HAP-1 (cell line): ENCODE results near the gene WDR77.

Experiments used
- DNase-seq, 2 experiments: peaks; one replicate each; pipeline ENCODE4 v3.0.0-alpha.2; 2016 to 2020; ENCODE audit warnings: low spot score in 2 of 2
- H3K27me3 ChIP-seq: fragments of 250-450 bp; sonication (Bioruptor Pico); 2 replicates; pipeline ENCODE4 v1.5.1; 2020; ENCODE audit warnings: low read depth, mild to moderate bottlenecking, moderate library complexity
- H3K36me3 ChIP-seq: fragments of 250-450 bp; sonication (Bioruptor Pico); replicated peaks from 2 replicates; pipeline ENCODE4 v1.5.1; 2020; ENCODE audit warnings: mild to moderate bottlenecking
- H3K4me1 ChIP-seq: fragments of 250-450 bp; sonication (Bioruptor Pico); 2 replicates; pipeline ENCODE4 v1.5.1; 2020; ENCODE audit warnings: mild to moderate bottlenecking
- H3K4me3 ChIP-seq: fragments of 250-450 bp; sonication (Bioruptor Pico); 2 replicates; pipeline ENCODE4 v1.5.1; 2020; ENCODE audit warnings: mild to moderate bottlenecking, moderate library complexity
- H3K9me3 ChIP-seq: fragments of 250-450 bp; sonication (Bioruptor Pico); 2 replicates; pipeline ENCODE4 v1.5.1; 2020; ENCODE audit warnings: mild to moderate bottlenecking, moderate library complexity
- in situ Hi-C: fragments of 300-500 bp; cut with MboI; formaldehyde crosslinking; loops from 3 replicates; pipeline ENCODE4 v1.14.3; 2020; ENCODE audit warnings: low sequenced_read_pairs, inconsistent platforms, mixed read lengths

The WDR77 gene

DNA sequence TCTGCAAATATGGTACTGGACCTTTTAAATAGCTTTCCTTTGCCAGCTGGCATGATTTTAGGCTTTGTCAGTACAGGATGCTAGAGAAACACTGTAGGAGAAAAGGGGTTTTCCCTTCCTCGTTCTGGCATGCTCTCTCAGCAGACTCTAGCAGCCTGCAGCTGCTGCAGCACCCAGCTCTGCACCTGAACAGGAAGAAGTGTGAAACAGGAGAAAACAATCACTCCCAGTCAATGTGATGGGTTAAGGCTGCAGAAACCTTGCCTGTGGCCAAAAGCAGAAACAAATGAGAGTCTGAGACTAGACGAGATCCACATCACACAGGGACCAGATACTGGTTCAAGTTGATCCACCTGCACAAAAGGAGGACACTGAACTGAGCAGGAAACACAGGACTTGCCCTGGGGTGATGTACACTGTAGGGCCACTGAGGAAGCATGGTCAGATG, 42.7 kb downstream of the WDR77 start:
- no peak for DNase-seq
- Histone ChIP-seq H3K4me3 (no peak overlapping the region), H3K36me3 (no peaks in the 10 kb centered on the region), H3K4me1 (peaks cover 8% of the 10 kb centered on the region), H3K27me3 (peaks cover 28% of the 10 kb centered on the region), H3K9me3 (no peaks in the 10 kb centered on the region)
- in situ Hi-C loops, result no loop called here

DNA sequence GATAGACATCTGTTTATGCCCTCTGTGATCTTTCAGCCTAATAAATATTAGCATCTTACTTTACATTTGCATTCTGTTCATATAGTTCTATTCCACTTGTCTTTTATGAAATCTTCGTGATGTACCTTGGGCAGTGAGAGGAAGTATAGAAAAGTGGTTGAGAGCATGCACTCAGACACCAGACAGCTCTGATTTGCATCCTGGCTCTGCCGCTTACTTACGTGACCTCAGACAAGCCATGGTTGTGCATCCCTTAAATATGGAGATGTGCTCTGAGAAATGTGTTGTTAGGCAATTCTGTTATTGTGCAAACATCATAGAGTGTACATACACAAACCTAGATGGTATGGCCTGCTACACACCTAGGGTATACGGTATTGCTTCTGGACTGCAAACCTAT, 44.5 kb downstream of the WDR77 start:
- DNase-seq, result no peak
- peaks cover 8% of the 10 kb centered on the region for H3K4me1 ChIP-seq
- no peaks in the 10 kb centered on the region for H3K9me3 ChIP-seq
- in situ Hi-C loops, result loop anchor here (5.0 kb wide), 1 partner anchor 182 kb away; no protein-coding TSS in a partner anchor
- H3K27me3 ChIP-seq, result peaks cover 28% of the 10 kb centered on the region
- H3K36me3 ChIP-seq, result no peaks in the 10 kb centered on the region
- no peak overlapping the region for H3K4me3 ChIP-seq

DNA sequence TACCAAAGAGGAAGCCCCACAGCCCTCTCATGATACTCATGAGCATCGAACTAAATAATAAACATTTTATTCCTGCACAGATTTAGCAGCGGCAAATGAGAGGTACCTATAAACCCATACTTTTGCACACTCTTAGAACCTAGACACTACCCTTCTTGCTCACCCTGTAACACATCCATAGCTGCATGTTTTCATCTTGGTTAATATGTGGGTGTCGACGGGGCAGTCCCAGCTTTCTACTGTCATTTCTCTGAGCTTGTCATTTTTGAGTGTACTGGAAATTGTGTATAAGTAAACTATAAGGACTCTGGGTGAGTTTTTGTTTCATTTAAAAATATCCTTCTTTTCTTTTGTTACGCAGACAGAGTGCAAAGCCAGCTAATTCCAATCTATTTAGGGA, 47.0 kb downstream of the WDR77 start:
- Histone ChIP-seq H3K36me3 (no peaks in the 10 kb centered on the region), H3K27me3 (peaks cover 20% of the 10 kb centered on the region), H3K9me3 (no peaks in the 10 kb centered on the region; the same call in 1 of the 2 replicates), H3K4me1 (peaks cover 8% of the 10 kb centered on the region), H3K4me3 (no peak overlapping the region)
- peak in 1 of 2 experiments; percentile 65 for DNase-seq
- in situ Hi-C loops, result loop anchor here (5.0 kb wide), 1 partner anchor 180 kb away; no protein-coding TSS in a partner anchor

DNA sequence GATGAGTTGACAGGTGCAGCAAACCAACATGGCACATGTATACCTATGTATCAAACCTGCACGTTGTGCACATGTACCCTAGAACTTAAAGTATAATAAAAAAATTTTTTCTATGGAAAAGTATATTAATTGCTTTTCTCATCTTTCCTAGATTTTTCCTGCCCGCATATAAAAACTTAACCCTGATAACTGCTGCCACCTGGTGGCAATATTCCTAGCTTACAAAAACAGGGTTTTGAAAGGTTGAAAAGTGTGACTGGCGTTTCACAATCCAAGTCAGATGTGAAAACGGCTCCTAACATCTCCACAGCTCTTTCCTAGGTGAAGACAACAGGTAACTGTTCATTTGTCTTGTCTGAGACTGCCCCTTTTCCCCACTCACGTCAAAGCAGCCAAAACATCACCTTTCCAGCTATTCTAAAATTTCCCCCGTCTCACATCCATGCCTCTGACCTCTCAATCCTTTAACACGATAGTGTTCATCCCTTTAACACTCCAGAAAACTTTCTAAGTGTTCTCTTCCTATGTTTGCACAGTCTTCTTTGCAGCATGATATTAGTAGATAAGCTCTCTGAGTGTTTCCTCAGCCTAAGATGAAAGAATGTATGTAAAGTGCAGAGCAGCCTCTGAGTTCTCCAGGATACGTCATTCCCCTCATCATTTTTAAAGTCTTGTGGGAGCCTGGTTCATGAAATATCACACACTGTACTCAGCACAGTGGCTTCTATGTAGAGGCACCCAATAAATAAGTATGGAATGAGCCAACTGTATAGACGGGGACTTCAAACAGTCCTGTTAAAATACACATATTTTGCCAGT, 49.1 kb downstream of the WDR77 start:
- no peaks in the 10 kb centered on the region for H3K36me3 ChIP-seq
- peaks cover 8% of the 10 kb centered on the region for H3K4me1 ChIP-seq
- 0 out of 2 replicates have a peak, but pooled peaks cover 3% of the 10 kb centered on the region for H3K27me3 ChIP-seq
- no peak overlapping the region for H3K4me3 ChIP-seq
- H3K9me3 ChIP-seq, result no peaks in the 10 kb centered on the region; the same call in 1 of the 2 replicates
- in situ Hi-C loops, result loop anchor here (5.0 to 10.0 kb wide), 2 partner anchors 55 to 178 kb away; no protein-coding TSS in a partner anchor
- peak; percentile 59 to 77 for DNase-seq

DNA sequence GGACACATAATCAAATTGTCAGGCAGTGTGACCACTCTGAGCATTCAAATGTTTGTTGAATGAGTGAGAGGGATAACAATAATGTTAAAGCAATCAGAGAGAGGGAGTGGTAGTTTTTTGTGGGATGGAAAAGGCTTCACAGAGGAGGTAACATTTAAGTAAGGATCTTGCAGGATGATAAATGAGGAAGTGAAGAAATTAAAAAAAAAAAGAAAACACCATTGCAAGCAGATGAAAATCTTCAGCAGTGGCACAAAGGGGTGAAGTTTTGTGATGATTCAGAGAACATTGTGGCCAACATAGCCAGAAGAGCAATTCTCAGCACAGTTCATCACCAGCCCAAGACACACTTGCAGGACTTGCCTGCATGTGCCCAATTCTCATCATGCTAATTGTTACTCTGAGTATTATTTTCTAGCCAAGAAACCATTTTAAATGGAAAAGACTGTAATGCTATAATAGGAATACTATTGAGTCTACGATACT, 56.6 kb downstream of the WDR77 start:
- Histone ChIP-seq H3K27me3 (peaks cover 18% of the 10 kb centered on the region), H3K4me3 (no peak overlapping the region), H3K36me3 (no peaks in the 10 kb centered on the region), H3K9me3 (no peaks in the 10 kb centered on the region; the same call in 1 of the 2 replicates), H3K4me1 (no peaks in the 10 kb centered on the region)
- DNase-seq, result no peak
- in situ Hi-C loops, result loop anchor here (10.0 kb wide), 1 partner anchor 48 kb away; no protein-coding TSS in a partner anchor

DNA sequence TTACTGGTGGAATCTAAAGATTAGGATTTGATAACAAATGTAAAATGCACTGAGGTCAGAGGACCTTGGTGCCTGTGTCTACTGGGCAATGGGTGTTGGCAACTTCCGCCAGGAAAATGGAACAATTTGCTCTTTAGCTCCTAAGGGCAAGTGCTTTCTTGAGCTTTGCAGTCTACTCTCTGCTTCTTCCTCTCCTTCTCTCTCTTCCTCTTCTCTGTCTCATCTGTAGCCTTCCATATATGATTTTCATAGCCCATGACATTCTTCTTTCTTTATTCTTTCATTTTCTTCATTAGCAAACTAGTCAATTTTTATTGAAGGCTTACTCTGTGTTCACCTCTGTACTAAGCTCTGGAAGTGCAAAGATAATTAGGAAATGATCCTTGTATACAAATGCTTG, 57.0 kb downstream of the WDR77 start:
- no peak for DNase-seq

More for the DNA sequence above, 57.0 kb downstream of the WDR77 start:
- peaks cover 18% of the 10 kb centered on the region for H3K27me3 ChIP-seq
- H3K4me3 ChIP-seq, result no peak overlapping the region
- in situ Hi-C loops, result loop anchor here (10.0 kb wide), 1 partner anchor 47 kb away; no protein-coding TSS in a partner anchor
- H3K4me1 ChIP-seq, result no peaks in the 10 kb centered on the region
- no peaks in the 10 kb centered on the region for H3K36me3 ChIP-seq
- no peaks in the 10 kb centered on the region; the same call in 1 of the 2 replicates for H3K9me3 ChIP-seq
